Panc1 (cell line): ENCODE measurements around the gene SPNS3. TPM values are rescaled to one million over a fixed set of nuclear protein-coding genes. Genes with fewer than 3 reads are reported as not detected.

Experiments
- ATAC-seq: fragments of 200-7000 bp; cut with Tn5 transposase; 2 replicates; pipeline ENCODE4 v1.9.1; 2020; ENCODE audit warnings: mild to moderate bottlenecking, moderate library complexity
- BruUV-seq: library from RNA; stranded (reverse); fragments of 400-500 nt; replicated peaks from 2 replicates; lab custom pipeline; 2021; lab: Mats Ljungman, UMichigan
- CTCF ChIA-PET: fragments of 300-600 bp; sonication (Branson Sonifier 250); formaldehyde crosslinking; loops from one replicate; lab custom pipeline; 2022; ENCODE audit warnings: antibody characterized with exemption; lab: Charles Lee
- POLR2A ChIA-PET: fragments of 300-600 bp; sonication (Branson Sonifier 250); formaldehyde crosslinking; loops from one replicate; lab custom pipeline; 2022; ENCODE audit warnings: antibody characterized with exemption; lab: Charles Lee
- DNase-seq: peaks from one replicate; pipeline ENCODE4 v3.0.0-alpha.2; 2010; ENCODE audit warnings: low read depth, low spot score
- H3K27ac ChIP-seq: 2 replicates; pipeline ENCODE4 v1.5.1; 2011; ENCODE audit warnings: mild to moderate bottlenecking, low read length, inconsistent platforms
- H3K27me3 ChIP-seq: fragments of 200-500 bp; sonication (Bioruptor generic); 2 replicates; pipeline ENCODE4 v1.6.0; 2014; ENCODE audit warnings: low read length, inconsistent platforms; ENCODE audit not compliant: control insufficient read depth, insufficient read depth
- H3K36me3 ChIP-seq: fragments of 200-500 bp; sonication (Bioruptor generic); 2 replicates; pipeline ENCODE4 v1.5.1; 2014; ENCODE audit warnings: inconsistent platforms, mild to moderate bottlenecking, low read length, moderate library complexity; ENCODE audit not compliant: control insufficient read depth, insufficient read depth
- H3K4me1 ChIP-seq: 2 replicates; pipeline ENCODE4 v1.5.1; 2011; ENCODE audit warnings: inconsistent platforms, mild to moderate bottlenecking, low read length, moderate library complexity; ENCODE audit not compliant: control insufficient read depth, insufficient read depth
- H3K4me3 ChIP-seq, 2 experiments: 2 replicates each; pipeline ENCODE4 v1.5.1; 2011 to 2012; ENCODE audit warnings: low read depth in 2 of 2, low read length in 2 of 2, mild to moderate bottlenecking in 2 of 2, inconsistent platforms in 1 of 2, moderate library complexity in 1 of 2
- H3K9me3 ChIP-seq: fragments of 200-500 bp; sonication (Bioruptor generic); 2 replicates; pipeline ENCODE4 v1.5.1; 2014; ENCODE audit warnings: low read depth, mild to moderate bottlenecking, inconsistent platforms, low read length, moderate library complexity; ENCODE audit not compliant: control insufficient read depth, insufficient read depth
- POLR2AphosphoS5 ChIP-seq: IDR thresholded peaks from 2 replicates; pipeline ENCODE4 v1.6.1; 2012; ENCODE audit warnings: mild to moderate bottlenecking, low read depth, low read length, moderate library complexity
- SIN3A ChIP-seq: IDR thresholded peaks from 2 replicates; pipeline ENCODE4 v1.6.1; 2012; ENCODE audit warnings: low read depth, mild to moderate bottlenecking, low read length, moderate library complexity, borderline replicate concordance; ENCODE audit not compliant: insufficient read depth
- TCF7L2 ChIP-seq: IDR thresholded peaks from 2 replicates; pipeline ENCODE4 v1.6.1; 2011; ENCODE audit warnings: mild to moderate bottlenecking, low read depth, low read length, inconsistent platforms
- in situ Hi-C: cut with HindIII; loops from 2 replicates; pipeline ENCODE4 v1.10.0; 2016; ENCODE audit warnings: low sequenced_read_pairs, low pct_unique_long_range_greater_than_20kb
- intact Hi-C: fragments of 100-400 bp; cut with micrococcal nuclease; formaldehyde crosslinking; loops from one replicate; pipeline ENCODE4 v1.10.0; 2022; ENCODE audit not compliant: unreplicated experiment
- total RNA-seq: library from RNA; stranded (reverse); gene quantifications from one replicate; pipeline ENCODE4 v1.2.1, GENCODE V29; 2021; ENCODE audit not compliant: unreplicated experiment
- TF ChIP-seq, protein P1 (sequence below): fragments of 450-650 bp; IDR thresholded peaks from 2 replicates; pipeline ENCODE4 v1.5.1; 2017; ENCODE audit warnings: mild to moderate bottlenecking
- TF ChIP-seq, protein P2 (sequence below), 2 experiments: IDR thresholded peaks; 2 replicates each; pipeline ENCODE4 v1.6.1; 2011 to 2012; ENCODE audit warnings: low read depth in 2 of 2, control low read depth in 1 of 2, low read length in 1 of 2, mild to moderate bottlenecking in 1 of 2, moderate library complexity in 1 of 2; ENCODE audit not compliant: insufficient read depth in 1 of 2

SPNS3 gene
- total RNA-seq, 1 experiment from 2014 or later, result 0.10 TPM

DNA sequence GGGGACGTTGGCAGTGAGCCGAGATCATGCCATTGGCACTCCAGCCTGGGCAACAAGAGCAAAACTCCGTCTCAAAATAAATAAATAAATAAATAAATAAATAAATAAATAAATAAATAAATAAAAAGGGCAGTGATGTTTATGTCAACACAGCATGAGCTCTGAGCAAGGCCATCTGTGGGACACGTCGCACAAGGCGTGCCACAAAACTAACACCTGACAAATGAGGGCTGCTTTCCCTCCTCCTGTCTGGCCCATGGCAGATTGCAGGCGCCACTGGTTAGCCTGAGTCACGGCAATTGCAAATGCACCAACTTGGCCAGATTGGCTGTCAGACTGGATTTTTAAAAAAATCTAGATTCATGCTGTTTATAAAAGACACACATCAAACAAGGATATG, 25.9 kb upstream of the SPNS3 start:
- no peaks in the 10 kb centered on the region for H3K36me3 ChIP-seq
- in situ Hi-C loops, result no loop called here
- intact Hi-C loops, result no loop called here
- POLR2A ChIA-PET, result interaction anchor here (0.5 kb wide), 1 partner anchor 143 kb away, joined by 3 read pairs; no protein-coding TSS in a partner anchor
- H3K4me3 ChIP-seq, result no peak overlapping the region
- no peaks in the 10 kb centered on the region for H3K27me3 ChIP-seq
- no peaks in the 10 kb centered on the region for H3K9me3 ChIP-seq
- no peaks in the 10 kb centered on the region for H3K4me1 ChIP-seq
- DNase-seq (no peak), ATAC-seq (peak; percentile 82)
- TF ChIP-seq TCF7L2 (no peak), POLR2AphosphoS5 (no peak), SIN3A (no peak)
- TF ChIP-seq, protein P1, sequence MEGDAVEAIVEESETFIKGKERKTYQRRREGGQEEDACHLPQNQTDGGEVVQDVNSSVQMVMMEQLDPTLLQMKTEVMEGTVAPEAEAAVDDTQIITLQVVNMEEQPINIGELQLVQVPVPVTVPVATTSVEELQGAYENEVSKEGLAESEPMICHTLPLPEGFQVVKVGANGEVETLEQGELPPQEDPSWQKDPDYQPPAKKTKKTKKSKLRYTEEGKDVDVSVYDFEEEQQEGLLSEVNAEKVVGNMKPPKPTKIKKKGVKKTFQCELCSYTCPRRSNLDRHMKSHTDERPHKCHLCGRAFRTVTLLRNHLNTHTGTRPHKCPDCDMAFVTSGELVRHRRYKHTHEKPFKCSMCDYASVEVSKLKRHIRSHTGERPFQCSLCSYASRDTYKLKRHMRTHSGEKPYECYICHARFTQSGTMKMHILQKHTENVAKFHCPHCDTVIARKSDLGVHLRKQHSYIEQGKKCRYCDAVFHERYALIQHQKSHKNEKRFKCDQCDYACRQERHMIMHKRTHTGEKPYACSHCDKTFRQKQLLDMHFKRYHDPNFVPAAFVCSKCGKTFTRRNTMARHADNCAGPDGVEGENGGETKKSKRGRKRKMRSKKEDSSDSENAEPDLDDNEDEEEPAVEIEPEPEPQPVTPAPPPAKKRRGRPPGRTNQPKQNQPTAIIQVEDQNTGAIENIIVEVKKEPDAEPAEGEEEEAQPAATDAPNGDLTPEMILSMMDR, result no peak
- TF ChIP-seq, protein P2, sequence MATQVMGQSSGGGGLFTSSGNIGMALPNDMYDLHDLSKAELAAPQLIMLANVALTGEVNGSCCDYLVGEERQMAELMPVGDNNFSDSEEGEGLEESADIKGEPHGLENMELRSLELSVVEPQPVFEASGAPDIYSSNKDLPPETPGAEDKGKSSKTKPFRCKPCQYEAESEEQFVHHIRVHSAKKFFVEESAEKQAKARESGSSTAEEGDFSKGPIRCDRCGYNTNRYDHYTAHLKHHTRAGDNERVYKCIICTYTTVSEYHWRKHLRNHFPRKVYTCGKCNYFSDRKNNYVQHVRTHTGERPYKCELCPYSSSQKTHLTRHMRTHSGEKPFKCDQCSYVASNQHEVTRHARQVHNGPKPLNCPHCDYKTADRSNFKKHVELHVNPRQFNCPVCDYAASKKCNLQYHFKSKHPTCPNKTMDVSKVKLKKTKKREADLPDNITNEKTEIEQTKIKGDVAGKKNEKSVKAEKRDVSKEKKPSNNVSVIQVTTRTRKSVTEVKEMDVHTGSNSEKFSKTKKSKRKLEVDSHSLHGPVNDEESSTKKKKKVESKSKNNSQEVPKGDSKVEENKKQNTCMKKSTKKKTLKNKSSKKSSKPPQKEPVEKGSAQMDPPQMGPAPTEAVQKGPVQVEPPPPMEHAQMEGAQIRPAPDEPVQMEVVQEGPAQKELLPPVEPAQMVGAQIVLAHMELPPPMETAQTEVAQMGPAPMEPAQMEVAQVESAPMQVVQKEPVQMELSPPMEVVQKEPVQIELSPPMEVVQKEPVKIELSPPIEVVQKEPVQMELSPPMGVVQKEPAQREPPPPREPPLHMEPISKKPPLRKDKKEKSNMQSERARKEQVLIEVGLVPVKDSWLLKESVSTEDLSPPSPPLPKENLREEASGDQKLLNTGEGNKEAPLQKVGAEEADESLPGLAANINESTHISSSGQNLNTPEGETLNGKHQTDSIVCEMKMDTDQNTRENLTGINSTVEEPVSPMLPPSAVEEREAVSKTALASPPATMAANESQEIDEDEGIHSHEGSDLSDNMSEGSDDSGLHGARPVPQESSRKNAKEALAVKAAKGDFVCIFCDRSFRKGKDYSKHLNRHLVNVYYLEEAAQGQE (IDR thresholded peaks at IDR 0.05; ENCODE audit: insufficient read depth in 1 of 2, low read depth in 2 of 2, low read length in 1 of 2), result no peak
- H3K27ac ChIP-seq, result no peak overlapping the region
- CTCF ChIA-PET, result no interaction called here
- BruUV-seq, result no TSS peak

DNA sequence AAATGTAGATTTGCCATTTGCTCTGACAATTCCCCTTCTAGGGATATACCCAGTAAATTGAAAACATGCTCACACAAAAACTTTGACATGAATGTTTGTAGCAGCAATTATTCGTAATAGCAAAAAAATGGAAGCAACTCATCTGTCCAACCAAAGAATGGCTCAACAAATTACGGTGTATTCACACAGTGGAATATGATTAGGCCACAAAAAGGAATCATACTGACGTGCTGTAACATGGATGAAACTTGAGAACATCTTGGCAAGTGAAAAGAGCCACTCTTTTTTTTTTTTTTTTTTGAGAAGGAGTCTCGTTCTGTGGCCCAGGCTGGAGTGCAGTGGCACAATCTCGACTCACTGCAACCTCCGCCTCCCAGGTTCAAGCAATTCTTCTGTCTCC, 24.1 kb upstream of the SPNS3 start:
- Histone ChIP-seq H3K9me3 (no peaks in the 10 kb centered on the region), H3K4me1 (no peaks in the 10 kb centered on the region), H3K36me3 (no peaks in the 10 kb centered on the region), H3K27me3 (no peaks in the 10 kb centered on the region), H3K27ac (no peak overlapping the region), H3K4me3 (no peak overlapping the region)
- intact Hi-C loops (loop anchor here (5.0 kb wide), 1 partner anchor 207 kb away; no protein-coding TSS in a partner anchor), in situ Hi-C loops (no loop called here)
- DNase-seq (no peak), ATAC-seq (no peak)
- ChIA-PET POLR2A (no interaction called here), CTCF (no interaction called here)
- BruUV-seq, result no TSS peak
- TF ChIP-seq POLR2AphosphoS5 (no peak), TCF7L2 (no peak), SIN3A (no peak)
- TF ChIP-seq, protein P1, result no peak
- TF ChIP-seq, protein P2 (IDR thresholded peaks at IDR 0.05; ENCODE audit: insufficient read depth in 1 of 2, low read depth in 2 of 2, low read length in 1 of 2), result no peak
